ENCODE data around the gene ADAM19. TPM values are rescaled to one million over a fixed set of nuclear protein-coding genes. Genes with fewer than 3 reads are reported as not detected.

The ADAM19 gene
- polyA plus RNA-seq, 1 of the 3 experiments (the other 2 are of a cell fraction), result 46.9 TPM

- ChIA-PET POLR2A (no interaction called here), CTCF (interaction anchor here (0.7 to 5.4 kb wide), 9 partner anchors 9 to 283 kb away, joined by 3 to 32 read pairs (median 6); no protein-coding TSS in a partner anchor)
- peak within 1 kb of the TSS; percentile 66 for H3K9ac ChIP-seq
- peak within 1 kb of the TSS; percentile 88 for H2AFZ ChIP-seq (ENCODE audit: low read depth)
- peak; percentile 77 for DNase-seq
- H3K9me2 ChIP-seq, result no peaks in the 10 kb centered on the region
- H3K27me3 ChIP-seq (ENCODE audit: insufficient read depth), result no peaks in the 10 kb centered on the region
- H4K20me1 ChIP-seq (ENCODE audit: insufficient read depth), result no peaks in the 10 kb centered on the region
- no peaks in the 10 kb centered on the region for H3K36me3 ChIP-seq (replicated peaks in 1 of 2; ENCODE audit: control insufficient read depth in 1 of 2, insufficient read depth in 2 of 2, low read length in 1 of 2)
- H3K4me2 ChIP-seq, result peak within 1 kb of the TSS; percentile 94
- TF ChIP-seq GATA2 (CRISPR knock-in tag; IDR thresholded peaks at IDR 0.05) (no peak), MAX (IDR thresholded peaks at IDR 0.05; ENCODE audit: low read depth) (peak; percentile 42)
- H3K9me3 ChIP-seq, result no peaks in the 10 kb centered on the region
- H3K4me3 ChIP-seq (ENCODE audit: low read depth in 2 of 2, low read length in 1 of 2), result peak within 1 kb of the TSS; percentile 62 to 65
- H3K27ac ChIP-seq (ENCODE audit: low read depth in 2 of 2, low read length in 1 of 2), result no peak within 1 kb of the TSS
- H3K79me2 ChIP-seq (ENCODE audit: insufficient read depth), result peaks cover 13% of the 10 kb centered on the region
- H3K4me1 ChIP-seq (ENCODE audit: control insufficient read depth in 1 of 2, insufficient read depth in 2 of 2, low read depth in 1 of 2, low read length in 1 of 2), result peaks cover 11 to 13% of the 10 kb centered on the region in 2 experiments; a peak in 3 of 4 replicates
- peaks cover 15% of the 10 kb centered on the region for H3F3A ChIP-seq (replicated peaks; ENCODE audit: insufficient read depth)
- WGBS (ENCODE audit: low lambda C conversion rate), result 9% methylated on average over 11 of the region's 54 CpGs
Measured at GRCh38 chr5:157459715-157460599, 115.6 kb downstream of the ADAM19 start, which contains the start of gene NIPAL4. Gene NIPAL4, plus strand, starts transcription at chr5:157460213. Its CDS starts 108 bp downstream, at chr5:157460321.

GRCh38 chr5:157458835-157459234 is 116.7 kb downstream of the ADAM19 start:
- Histone ChIP-seq H3K27me3 (ENCODE audit: insufficient read depth) (no peaks in the 10 kb centered on the region), H2AFZ (ENCODE audit: low read depth) (no peak overlapping the region), H3K4me1 (ENCODE audit: control insufficient read depth in 1 of 2, insufficient read depth in 2 of 2, low read depth in 1 of 2, low read length in 1 of 2) (peaks cover 4 to 11% of the 10 kb centered on the region in 2 experiments; a peak in 3 of 4 replicates), H3K27ac (ENCODE audit: low read depth in 2 of 2, low read length in 1 of 2) (no peak overlapping the region), H3K4me2 (no peak overlapping the region), H3K79me2 (ENCODE audit: insufficient read depth) (peaks cover 13% of the 10 kb centered on the region), H3K9me2 (no peaks in the 10 kb centered on the region), H3K9ac (no peak overlapping the region), H3K4me3 (ENCODE audit: low read depth in 2 of 2, low read length in 1 of 2) (no peak overlapping the region), H3K36me3 (replicated peaks in 1 of 2; ENCODE audit: control insufficient read depth in 1 of 2, insufficient read depth in 2 of 2, low read length in 1 of 2) (no peaks in the 10 kb centered on the region), H4K20me1 (ENCODE audit: insufficient read depth) (no peaks in the 10 kb centered on the region), H3F3A (replicated peaks; ENCODE audit: insufficient read depth) (peaks cover 7% of the 10 kb centered on the region), H3K9me3 (no peaks in the 10 kb centered on the region)
- no peak for DNase-seq
- ChIA-PET CTCF (interaction anchor here (1.2 to 5.4 kb wide), 4 partner anchors 9 to 131 kb away, joined by 3 to 32 read pairs (median 6); no protein-coding TSS in a partner anchor), POLR2A (no interaction called here)
- WGBS (ENCODE audit: low lambda C conversion rate), result 93% methylated on average over 5 of the region's 5 CpGs
- no peak for TF ChIP-seq SIN3A (IDR thresholded peaks at IDR 0.05; ENCODE audit: borderline replicate concordance, low read depth, low read length)
- TF ChIP-seq JUND (IDR thresholded peaks at IDR 0.05), result no peak
- no peak for TF ChIP-seq ZBTB33 (IDR thresholded peaks at IDR 0.05; ENCODE audit: borderline replicate concordance, low read depth)
- no peak for TF ChIP-seq TEAD4 (IDR thresholded peaks at IDR 0.05; ENCODE audit: borderline replicate concordance, insufficient read depth)
- TF ChIP-seq TCF12 (IDR thresholded peaks at IDR 0.05), result no peak
- no peak for TF ChIP-seq PBX3 (IDR thresholded peaks at IDR 0.05)
- TF ChIP-seq CTCF (IDR thresholded peaks at IDR 0.05), result no peak
- TF ChIP-seq YY1 (IDR thresholded peaks at IDR 0.05; ENCODE audit: low read depth), result no peak
- no peak for TF ChIP-seq NRF1 (IDR thresholded peaks at IDR 0.05; ENCODE audit: low read depth, low read length)
- TF ChIP-seq POLR2AphosphoS5 (IDR thresholded peaks at IDR 0.05; ENCODE audit: low read depth, low read length), result no peak
- no peak for TF ChIP-seq GATA2 (CRISPR knock-in tag; IDR thresholded peaks at IDR 0.05)
- no peak for TF ChIP-seq MEF2A (IDR thresholded peaks at IDR 0.05; ENCODE audit: borderline replicate concordance, low read depth)
- TF ChIP-seq FOXJ3 (CRISPR knock-in tag; IDR thresholded peaks at IDR 0.05), result no peak
- TF ChIP-seq ELF1 (IDR thresholded peaks at IDR 0.05), result no peak
- no peak for TF ChIP-seq RXRA (IDR thresholded peaks at IDR 0.05; ENCODE audit: borderline replicate concordance, low read depth)
- TF ChIP-seq MXI1 (IDR thresholded peaks at IDR 0.05; ENCODE audit: low read depth, low read length), result no peak
- no peak for TF ChIP-seq FOSL2 (IDR thresholded peaks at IDR 0.05; ENCODE audit: borderline replicate concordance, low read depth)
- no peak for TF ChIP-seq EP300 (IDR thresholded peaks at IDR 0.05; ENCODE audit: borderline replicate concordance in 1 of 2, low read depth in 1 of 2, low read length in 1 of 2)

Data from SK-N-SH (cell line).